Keratinocyte (primary cell): ENCODE data around the gene MTA3.

ENCODE experiments used
- CTCF ChIP-seq, 3 experiments: IDR thresholded peaks in 1 of 3; conservative IDR thresholded peaks in 1 of 3; optimal IDR thresholded peaks in 1 of 3; 2 replicates in 2 of 3; 3 replicates in 1 of 3; pipeline versions ENCODE3 to v1.5.1; 2011; ENCODE audit warnings: low read length in 3 of 3, mild to moderate bottlenecking in 3 of 3, moderate library complexity in 2 of 3, control low read depth in 1 of 3, inconsistent platforms in 1 of 3; ENCODE audit not compliant: insufficient read depth in 2 of 3; ENCODE audit errors: extremely low read depth in 1 of 3
- EZH2 ChIP-seq: IDR thresholded peaks from one replicate; pipeline ENCODE4 v1.6.1; 2012; ENCODE audit warnings: inconsistent platforms, mild to moderate bottlenecking, low read length, moderate library complexity

- TF ChIP-seq CTCF (optimal IDR thresholded peaks at IDR 0.05 in 1 of 3, IDR thresholded peaks at IDR 0.05 in 1 of 3, conservative IDR thresholded peaks at IDR 0.05 in 1 of 3; ENCODE audit: extremely low read depth in 1 of 3, insufficient read depth in 2 of 3, low read length in 3 of 3) (no peak), EZH2 (no peak)
Observed at GRCh38 chr2:42663828-42664227, 95.4 kb downstream of the MTA3 start.
